Measurements from ENCODE around the gene ZIC2.

GRCh38 chr13:99995589-99996380 is 14.2 kb downstream of the ZIC2 start:
- TF ChIP-seq, protein P1, sequence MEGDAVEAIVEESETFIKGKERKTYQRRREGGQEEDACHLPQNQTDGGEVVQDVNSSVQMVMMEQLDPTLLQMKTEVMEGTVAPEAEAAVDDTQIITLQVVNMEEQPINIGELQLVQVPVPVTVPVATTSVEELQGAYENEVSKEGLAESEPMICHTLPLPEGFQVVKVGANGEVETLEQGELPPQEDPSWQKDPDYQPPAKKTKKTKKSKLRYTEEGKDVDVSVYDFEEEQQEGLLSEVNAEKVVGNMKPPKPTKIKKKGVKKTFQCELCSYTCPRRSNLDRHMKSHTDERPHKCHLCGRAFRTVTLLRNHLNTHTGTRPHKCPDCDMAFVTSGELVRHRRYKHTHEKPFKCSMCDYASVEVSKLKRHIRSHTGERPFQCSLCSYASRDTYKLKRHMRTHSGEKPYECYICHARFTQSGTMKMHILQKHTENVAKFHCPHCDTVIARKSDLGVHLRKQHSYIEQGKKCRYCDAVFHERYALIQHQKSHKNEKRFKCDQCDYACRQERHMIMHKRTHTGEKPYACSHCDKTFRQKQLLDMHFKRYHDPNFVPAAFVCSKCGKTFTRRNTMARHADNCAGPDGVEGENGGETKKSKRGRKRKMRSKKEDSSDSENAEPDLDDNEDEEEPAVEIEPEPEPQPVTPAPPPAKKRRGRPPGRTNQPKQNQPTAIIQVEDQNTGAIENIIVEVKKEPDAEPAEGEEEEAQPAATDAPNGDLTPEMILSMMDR (IDR thresholded peaks at IDR 0.05; ENCODE audit: poor library complexity) = no peak
- peak; percentile 75 for TF ChIP-seq EZH2phosphoT487 (IDR thresholded peaks at IDR 0.05; ENCODE audit: low read depth, severe bottlenecking, unreplicated experiment)

Data from hepatocyte (in vitro differentiated cells).